GM23338 (cell line): ENCODE data around the gene SSU72. TPM values are rescaled to one million over a fixed set of nuclear protein-coding genes. Genes with fewer than 3 reads are reported as not detected.
A peak's percentile ranks its signal among the peaks of the same experiment; 100 is the strongest.

ENCODE experiments used
- ATAC-seq: fragments of 200-7000 bp; cut with Tn5 transposase; 3 replicates; pipeline ENCODE4 v1.9.1; 2020
- DNase-seq: peaks from one replicate; pipeline ENCODE4 v3.0.0-alpha.2; 2015; ENCODE audit warnings: low spot score
- H2AFZ ChIP-seq: fragments of 200-600 bp; sonication (generic); 2 replicates; pipeline ENCODE4 v1.8.0; 2016; ENCODE audit warnings: antibody characterized with exemption, mild to moderate bottlenecking, moderate library complexity
- H3F3A ChIP-seq: fragments of 200-600 bp; sonication (generic); replicated peaks from 2 replicates; pipeline ENCODE4 v1.8.0; 2017; ENCODE audit warnings: antibody characterized with exemption, mixed run types, low read depth
- H3K27ac ChIP-seq: fragments of 200-600 bp; sonication (generic); 2 replicates; pipeline ENCODE4 v1.6.1; 2016; ENCODE audit warnings: low read depth
- H3K27me3 ChIP-seq: fragments of 200-600 bp; sonication (generic); 2 replicates; pipeline ENCODE4 v1.8.0; 2016; ENCODE audit warnings: mild to moderate bottlenecking, mixed run types, moderate library complexity; ENCODE audit not compliant: insufficient read depth
- H3K36me3 ChIP-seq: fragments of 200-600 bp; sonication (generic); 2 replicates; pipeline ENCODE4 v1.8.0; 2016; ENCODE audit warnings: mild to moderate bottlenecking; ENCODE audit not compliant: insufficient read depth
- H3K4me1 ChIP-seq: fragments of 200-600 bp; sonication (generic); 2 replicates; pipeline ENCODE4 v1.8.0; 2016; ENCODE audit warnings: mild to moderate bottlenecking, moderate library complexity; ENCODE audit not compliant: insufficient read depth
- H3K4me2 ChIP-seq: fragments of 200-600 bp; sonication (generic); 2 replicates; pipeline ENCODE4 v1.7.1; 2017; ENCODE audit warnings: mixed run types
- H3K4me3 ChIP-seq: fragments of 200-600 bp; sonication (generic); 2 replicates; pipeline ENCODE4 v1.6.1; 2016; ENCODE audit warnings: mixed run types
- H3K79me2 ChIP-seq: fragments of 200-600 bp; sonication (generic); replicated peaks from 2 replicates; pipeline ENCODE4 v1.8.0; 2017; ENCODE audit warnings: mild to moderate bottlenecking; ENCODE audit not compliant: insufficient read depth
- H3K9me2 ChIP-seq: fragments of 200-600 bp; sonication (generic); 2 replicates; pipeline ENCODE4 v1.8.0; 2017; ENCODE audit not compliant: insufficient read depth
- H4K20me1 ChIP-seq: fragments of 200-600 bp; sonication (generic); replicated peaks from 2 replicates; pipeline ENCODE4 v1.8.0; 2017; ENCODE audit warnings: mild to moderate bottlenecking; ENCODE audit not compliant: insufficient read depth
- H3K27ac Mint-ChIP-seq: 2 replicates; pipeline ENCODE4 v1.8.0; 2020; ENCODE audit warnings: inconsistent platforms, mild to moderate bottlenecking, moderate library complexity, mixed read lengths
- H3K27me3 Mint-ChIP-seq: 3 replicates; pipeline ENCODE4 v1.8.0; 2022; ENCODE audit warnings: low read depth, mild to moderate bottlenecking, moderate library complexity, mixed read lengths, inconsistent platforms; ENCODE audit not compliant: insufficient read depth, poor library complexity
- H3K36me3 Mint-ChIP-seq: 3 replicates; pipeline ENCODE4 v1.8.0; 2021; ENCODE audit warnings: low read depth, mild to moderate bottlenecking, inconsistent platforms, moderate library complexity, mixed read lengths
- H3K4me1 Mint-ChIP-seq: 3 replicates; pipeline ENCODE4 v1.8.0; 2020; ENCODE audit warnings: mild to moderate bottlenecking, inconsistent platforms, mixed read lengths
- H3K4me3 Mint-ChIP-seq: 3 replicates; pipeline ENCODE4 v1.8.0; 2021; ENCODE audit warnings: moderate library complexity, mild to moderate bottlenecking, inconsistent platforms, mixed read lengths
- H3K9me3 Mint-ChIP-seq: 3 replicates; pipeline ENCODE4 v1.8.0; 2020; ENCODE audit warnings: moderate library complexity, mild to moderate bottlenecking, inconsistent platforms, mixed read lengths
- NANOG ChIP-seq: IDR thresholded peaks from 2 replicates; pipeline ENCODE4 v1.6.1; 2016; ENCODE audit warnings: antibody characterized with exemption, borderline replicate concordance
- POLR2AphosphoS5 ChIP-seq: IDR thresholded peaks from 2 replicates; pipeline ENCODE4 v1.6.1; 2016; ENCODE audit warnings: antibody characterized with exemption, low read depth
- STAT1 ChIP-seq: IDR thresholded peaks from one replicate; pipeline ENCODE4 v1.6.1; 2016; ENCODE audit warnings: antibody characterized with exemption; ENCODE audit not compliant: unreplicated experiment
- ZNF331 ChIP-seq: fragments of 250-450 bp; sonication (Bioruptor Pico); IDR thresholded peaks from 2 replicates; pipeline ENCODE4 v1.5.0; 2020; ENCODE audit warnings: low read depth, mild to moderate bottlenecking, moderate library complexity
- polyA plus RNA-seq: library from polyadenylated mRNA; unstranded; fragments of >200 nt; fragmentation: Nextera tagmentation; extraction: Ambion mirVana; gene quantifications from 2 replicates; pipeline ENCODE4 v1.2.1, GENCODE V29; 2016
- total RNA-seq: library from RNA; depleted of rRNA; stranded (reverse); fragments of >200 nt; shearing (Covaris generic); gene quantifications from 2 replicates; pipeline ENCODE4 v1.2.3, GENCODE V29; 2014
- TF ChIP-seq, protein P1 (sequence below): fragments of 250-450 bp; sonication (Bioruptor Pico); IDR thresholded peaks from 2 replicates; pipeline ENCODE4 v1.5.0; 2020; ENCODE audit warnings: mild to moderate bottlenecking, moderate library complexity
- TF ChIP-seq, protein P2 (sequence below): IDR thresholded peaks from one replicate; pipeline ENCODE4 v1.6.1; 2018; ENCODE audit warnings: antibody characterized with exemption; ENCODE audit not compliant: unreplicated experiment
- TF ChIP-seq, protein P3 (sequence below): IDR thresholded peaks from 2 replicates; pipeline ENCODE4 v1.6.1; 2016; ENCODE audit warnings: antibody characterized with exemption

Gene SSU72
- total and polyA plus RNA-seq, 2 experiments from 2014 or later = 148 to 248 TPM

DNA sequence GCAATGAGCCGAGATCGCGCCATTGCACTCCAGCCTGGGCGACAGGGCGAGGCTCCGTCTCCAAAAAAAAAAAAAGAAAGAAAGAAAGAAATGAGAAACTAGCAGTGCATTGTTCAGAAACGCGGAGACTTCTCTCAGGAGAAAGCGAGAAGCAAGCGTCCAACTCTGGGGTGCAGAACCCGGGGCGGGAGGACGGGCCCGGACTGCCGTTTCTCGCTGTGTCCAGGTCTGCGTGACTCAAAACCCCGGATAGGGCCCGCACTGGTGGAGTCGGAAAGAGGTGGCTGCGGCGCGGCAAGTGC, 40.2 kb upstream of the SSU72 start (continued):
- TF ChIP-seq, protein P1, sequence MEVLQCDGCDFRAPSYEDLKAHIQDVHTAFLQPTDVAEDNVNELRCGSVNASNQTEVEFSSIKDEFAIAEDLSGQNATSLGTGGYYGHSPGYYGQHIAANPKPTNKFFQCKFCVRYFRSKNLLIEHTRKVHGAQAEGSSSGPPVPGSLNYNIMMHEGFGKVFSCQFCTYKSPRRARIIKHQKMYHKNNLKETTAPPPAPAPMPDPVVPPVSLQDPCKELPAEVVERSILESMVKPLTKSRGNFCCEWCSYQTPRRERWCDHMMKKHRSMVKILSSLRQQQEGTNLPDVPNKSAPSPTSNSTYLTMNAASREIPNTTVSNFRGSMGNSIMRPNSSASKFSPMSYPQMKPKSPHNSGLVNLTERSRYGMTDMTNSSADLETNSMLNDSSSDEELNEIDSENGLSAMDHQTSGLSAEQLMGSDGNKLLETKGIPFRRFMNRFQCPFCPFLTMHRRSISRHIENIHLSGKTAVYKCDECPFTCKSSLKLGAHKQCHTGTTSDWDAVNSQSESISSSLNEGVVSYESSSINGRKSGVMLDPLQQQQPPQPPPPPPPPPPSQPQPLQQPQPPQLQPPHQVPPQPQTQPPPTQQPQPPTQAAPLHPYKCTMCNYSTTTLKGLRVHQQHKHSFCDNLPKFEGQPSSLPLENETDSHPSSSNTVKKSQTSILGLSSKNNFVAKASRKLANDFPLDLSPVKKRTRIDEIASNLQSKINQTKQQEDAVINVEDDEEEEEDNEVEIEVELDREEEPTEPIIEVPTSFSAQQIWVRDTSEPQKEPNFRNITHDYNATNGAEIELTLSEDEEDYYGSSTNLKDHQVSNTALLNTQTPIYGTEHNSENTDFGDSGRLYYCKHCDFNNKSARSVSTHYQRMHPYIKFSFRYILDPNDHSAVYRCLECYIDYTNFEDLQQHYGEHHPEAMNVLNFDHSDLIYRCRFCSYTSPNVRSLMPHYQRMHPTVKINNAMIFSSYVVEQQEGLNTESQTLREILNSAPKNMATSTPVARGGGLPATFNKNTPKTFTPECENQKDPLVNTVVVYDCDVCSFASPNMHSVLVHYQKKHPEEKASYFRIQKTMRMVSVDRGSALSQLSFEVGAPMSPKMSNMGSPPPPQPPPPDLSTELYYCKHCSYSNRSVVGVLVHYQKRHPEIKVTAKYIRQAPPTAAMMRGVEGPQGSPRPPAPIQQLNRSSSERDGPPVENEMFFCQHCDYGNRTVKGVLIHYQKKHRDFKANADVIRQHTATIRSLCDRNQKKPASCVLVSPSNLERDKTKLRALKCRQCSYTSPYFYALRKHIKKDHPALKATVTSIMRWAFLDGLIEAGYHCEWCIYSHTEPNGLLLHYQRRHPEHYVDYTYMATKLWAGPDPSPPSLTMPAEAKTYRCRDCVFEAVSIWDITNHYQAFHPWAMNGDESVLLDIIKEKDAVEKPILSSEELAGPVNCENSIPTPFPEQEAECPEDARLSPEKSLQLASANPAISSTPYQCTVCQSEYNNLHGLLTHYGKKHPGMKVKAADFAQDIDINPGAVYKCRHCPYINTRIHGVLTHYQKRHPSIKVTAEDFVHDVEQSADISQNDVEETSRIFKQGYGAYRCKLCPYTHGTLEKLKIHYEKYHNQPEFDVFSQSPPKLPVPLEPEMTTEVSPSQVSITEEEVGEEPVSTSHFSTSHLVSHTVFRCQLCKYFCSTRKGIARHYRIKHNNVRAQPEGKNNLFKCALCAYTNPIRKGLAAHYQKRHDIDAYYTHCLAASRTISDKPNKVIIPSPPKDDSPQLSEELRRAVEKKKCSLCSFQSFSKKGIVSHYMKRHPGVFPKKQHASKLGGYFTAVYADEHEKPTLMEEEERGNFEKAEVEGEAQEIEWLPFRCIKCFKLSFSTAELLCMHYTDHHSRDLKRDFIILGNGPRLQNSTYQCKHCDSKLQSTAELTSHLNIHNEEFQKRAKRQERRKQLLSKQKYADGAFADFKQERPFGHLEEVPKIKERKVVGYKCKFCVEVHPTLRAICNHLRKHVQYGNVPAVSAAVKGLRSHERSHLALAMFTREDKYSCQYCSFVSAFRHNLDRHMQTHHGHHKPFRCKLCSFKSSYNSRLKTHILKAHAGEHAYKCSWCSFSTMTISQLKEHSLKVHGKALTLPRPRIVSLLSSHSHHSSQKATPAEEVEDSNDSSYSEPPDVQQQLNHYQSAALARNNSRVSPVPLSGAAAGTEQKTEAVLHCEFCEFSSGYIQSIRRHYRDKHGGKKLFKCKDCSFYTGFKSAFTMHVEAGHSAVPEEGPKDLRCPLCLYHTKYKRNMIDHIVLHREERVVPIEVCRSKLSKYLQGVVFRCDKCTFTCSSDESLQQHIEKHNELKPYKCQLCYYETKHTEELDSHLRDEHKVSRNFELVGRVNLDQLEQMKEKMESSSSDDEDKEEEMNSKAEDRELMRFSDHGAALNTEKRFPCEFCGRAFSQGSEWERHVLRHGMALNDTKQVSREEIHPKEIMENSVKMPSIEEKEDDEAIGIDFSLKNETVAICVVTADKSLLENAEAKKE (CRISPR knock-in tag) = no peak
- TF ChIP-seq POLR2AphosphoS5 = no peak
- TF ChIP-seq STAT1 = no peak

DNA sequence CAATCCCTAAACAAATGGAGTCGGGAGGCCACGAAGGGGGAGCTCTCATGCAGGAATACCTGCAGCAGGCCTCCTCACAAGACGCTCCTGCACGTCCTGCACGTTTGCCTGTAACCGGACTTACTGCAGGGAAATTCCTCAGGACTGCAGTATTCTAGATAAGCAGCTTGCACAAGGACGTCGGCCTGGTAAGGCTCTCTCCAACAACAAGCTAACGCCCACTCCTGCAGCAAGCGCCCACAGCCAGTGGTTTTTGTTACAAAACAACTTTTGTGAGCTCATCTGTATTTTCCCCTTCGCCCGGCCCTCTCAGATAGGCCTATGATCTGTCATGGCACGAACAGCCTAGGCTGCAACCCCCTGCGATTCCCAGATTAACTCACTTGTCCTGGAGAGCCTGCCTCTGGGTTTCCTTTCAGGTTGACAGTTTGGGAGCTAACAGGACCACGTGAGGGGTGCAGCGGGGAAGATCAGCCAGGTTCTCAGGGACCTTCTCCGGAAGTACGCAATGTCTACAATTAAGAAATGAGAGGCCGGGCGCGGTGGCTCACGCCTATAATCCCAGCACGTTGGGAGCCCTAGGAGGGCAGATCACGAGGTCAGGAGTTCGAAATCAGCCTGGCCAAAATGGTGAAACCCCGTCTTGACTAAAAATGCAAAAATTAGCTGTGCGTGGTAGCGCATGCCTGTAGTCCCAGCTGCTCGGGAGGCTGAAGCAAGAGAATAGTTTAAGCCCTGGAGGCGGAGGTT, 39.7 kb upstream of the SSU72 start:
- H3F3A ChIP-seq = peaks cover 11% of the 10 kb centered on the region; the same call in 1 of the 2 replicates
- H3K4me1 ChIP-seq = peaks cover 6% of the 10 kb centered on the region; the same call in 1 of the 2 replicates
- peaks cover 11% of the 10 kb centered on the region for H4K20me1 ChIP-seq
- ATAC-seq (no peak), DNase-seq (no peak)
- peak overlapping the region; percentile 72; the same call in 1 of the 2 replicates for H3K27ac ChIP-seq
- peak overlapping the region; percentile 96 for H3K4me3 ChIP-seq
- H3K9me2 ChIP-seq = no peaks in the 10 kb centered on the region
- Mint-ChIP-seq H3K36me3 (peaks cover 2% of the 10 kb centered on the region; the same call in 2 of the 3 replicates), H3K4me3 (peak overlapping the region; percentile 95), H3K4me1 (peaks cover 19% of the 10 kb centered on the region), H3K27me3 (peaks cover 14% of the 10 kb centered on the region), H3K27ac (peak overlapping the region; percentile 91), H3K9me3 (no peaks in the 10 kb centered on the region)
- no peaks in the 10 kb centered on the region for H3K36me3 ChIP-seq
- H3K4me2 ChIP-seq = peak overlapping the region; percentile 90
- H3K79me2 ChIP-seq = peaks cover 16% of the 10 kb centered on the region; the same call in 1 of the 2 replicates
- no peaks in the 10 kb centered on the region for H3K27me3 ChIP-seq
- 0 out of 2 replicates have a peak overlapping the region, but pooled peaks have one; percentile 77 for H2AFZ ChIP-seq
- TF ChIP-seq NANOG = no peak
- TF ChIP-seq, protein P2, sequence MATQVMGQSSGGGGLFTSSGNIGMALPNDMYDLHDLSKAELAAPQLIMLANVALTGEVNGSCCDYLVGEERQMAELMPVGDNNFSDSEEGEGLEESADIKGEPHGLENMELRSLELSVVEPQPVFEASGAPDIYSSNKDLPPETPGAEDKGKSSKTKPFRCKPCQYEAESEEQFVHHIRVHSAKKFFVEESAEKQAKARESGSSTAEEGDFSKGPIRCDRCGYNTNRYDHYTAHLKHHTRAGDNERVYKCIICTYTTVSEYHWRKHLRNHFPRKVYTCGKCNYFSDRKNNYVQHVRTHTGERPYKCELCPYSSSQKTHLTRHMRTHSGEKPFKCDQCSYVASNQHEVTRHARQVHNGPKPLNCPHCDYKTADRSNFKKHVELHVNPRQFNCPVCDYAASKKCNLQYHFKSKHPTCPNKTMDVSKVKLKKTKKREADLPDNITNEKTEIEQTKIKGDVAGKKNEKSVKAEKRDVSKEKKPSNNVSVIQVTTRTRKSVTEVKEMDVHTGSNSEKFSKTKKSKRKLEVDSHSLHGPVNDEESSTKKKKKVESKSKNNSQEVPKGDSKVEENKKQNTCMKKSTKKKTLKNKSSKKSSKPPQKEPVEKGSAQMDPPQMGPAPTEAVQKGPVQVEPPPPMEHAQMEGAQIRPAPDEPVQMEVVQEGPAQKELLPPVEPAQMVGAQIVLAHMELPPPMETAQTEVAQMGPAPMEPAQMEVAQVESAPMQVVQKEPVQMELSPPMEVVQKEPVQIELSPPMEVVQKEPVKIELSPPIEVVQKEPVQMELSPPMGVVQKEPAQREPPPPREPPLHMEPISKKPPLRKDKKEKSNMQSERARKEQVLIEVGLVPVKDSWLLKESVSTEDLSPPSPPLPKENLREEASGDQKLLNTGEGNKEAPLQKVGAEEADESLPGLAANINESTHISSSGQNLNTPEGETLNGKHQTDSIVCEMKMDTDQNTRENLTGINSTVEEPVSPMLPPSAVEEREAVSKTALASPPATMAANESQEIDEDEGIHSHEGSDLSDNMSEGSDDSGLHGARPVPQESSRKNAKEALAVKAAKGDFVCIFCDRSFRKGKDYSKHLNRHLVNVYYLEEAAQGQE = no peak
- TF ChIP-seq, protein P3, sequence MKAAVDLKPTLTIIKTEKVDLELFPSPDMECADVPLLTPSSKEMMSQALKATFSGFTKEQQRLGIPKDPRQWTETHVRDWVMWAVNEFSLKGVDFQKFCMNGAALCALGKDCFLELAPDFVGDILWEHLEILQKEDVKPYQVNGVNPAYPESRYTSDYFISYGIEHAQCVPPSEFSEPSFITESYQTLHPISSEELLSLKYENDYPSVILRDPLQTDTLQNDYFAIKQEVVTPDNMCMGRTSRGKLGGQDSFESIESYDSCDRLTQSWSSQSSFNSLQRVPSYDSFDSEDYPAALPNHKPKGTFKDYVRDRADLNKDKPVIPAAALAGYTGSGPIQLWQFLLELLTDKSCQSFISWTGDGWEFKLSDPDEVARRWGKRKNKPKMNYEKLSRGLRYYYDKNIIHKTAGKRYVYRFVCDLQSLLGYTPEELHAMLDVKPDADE = no peak
- no peak for TF ChIP-seq ZNF331 (CRISPR knock-in tag)
- TF ChIP-seq POLR2AphosphoS5 = no peak
